Right cardiac atrium (tissue), 5 donors: ENCODE measurements around the gene USP1. TPM values are rescaled to one million over a fixed set of nuclear protein-coding genes. Genes with fewer than 3 reads are reported as not detected.
A peak's percentile ranks its signal among the peaks of the same experiment; 100 is the strongest.

Experiments used
- ATAC-seq, 2 donors: fragments of 200-7000 bp; cut with Tn5 transposase; one replicate each; pipeline versions ENCODE4 v1.8.0 to v1.9.1; 2020; ENCODE audit warnings: moderate library complexity in 2 of 2, mild to moderate bottlenecking in 1 of 2
- DNase-seq, 3 donors: peaks; one replicate each; pipeline ENCODE4 v3.0.0-alpha.2; 2020
- H3K27ac ChIP-seq: one replicate; pipeline ENCODE4 v1.5.1; 2013; ENCODE audit warnings: mild to moderate bottlenecking, low read length, control low read depth, moderate library complexity
- H3K27me3 ChIP-seq: one replicate; pipeline ENCODE4 v1.6.1; 2013; ENCODE audit not compliant: control insufficient read depth, insufficient read depth
- H3K4me1 ChIP-seq: one replicate; pipeline ENCODE4 v1.6.1; 2013; ENCODE audit warnings: low read length; ENCODE audit not compliant: control insufficient read depth, insufficient read depth
- H3K4me3 ChIP-seq: one replicate; pipeline ENCODE4 v1.5.1; 2013; ENCODE audit warnings: low read length, control low read depth
- H3K9me3 ChIP-seq: one replicate; pipeline ENCODE4 v1.6.1; 2013; ENCODE audit warnings: low read length; ENCODE audit not compliant: control insufficient read depth
- WGBS: extraction: QIAGEN DNeasy Blood & Tissue Kit; methylation state at CpG from one replicate; pipeline ENCODE4 v1.1.7; 2013; 5-methylcytosine and 5-hydroxymethylcytosine counted together
- intact Hi-C, 4 donors: fragments of 100-400 bp; cut with DNase I; formaldehyde crosslinking; loops; one replicate each; pipeline versions ENCODE4 v1.11.0 to v1.14.0; 2022 to 2023
- long read RNA-seq, 4 donors: library from polyadenylated mRNA; unstranded; transcript quantifications; one replicate each; pipeline ENCODE4 v2.0.0, GENCODE V29; 2020 to 2021
- polyA plus RNA-seq: library from polyadenylated mRNA; stranded (reverse); fragments of 200-250 nt; gene quantifications from one replicate; pipeline ENCODE4 v1.2.3, GENCODE V29; 2013
- total RNA-seq, 4 donors: library from RNA; stranded (reverse); fragmentation: NEBNext Ultra II Directional; extraction: Animal tissue kit (Norgen Biotek cat#: 25700); gene quantifications; one replicate each; pipeline ENCODE4 v1.2.1, GENCODE V29; 2021
- donor health status: healthy with polysubstance abuse.
- donor health status: DM: no; HTN: yes; CAD: no.
- donor health status: DM: no; HTN: no; CAD: no.
- donor health status: DM: no; HTN: yes; CAD: no; lungs with severe emphysema.
- donor health status: DM: yes; HTN: yes; CAD: no.

The USP1 gene
- 10 to 100 TPM; 16.7 to 17.8 (median 17.1) TPM for total RNA-seq
- polyA plus RNA-seq = 7.3 TPM
- long read RNA-seq, donor 1, transcript USP1-201 (9 exons, 3,996 nt) = major isoform, 13 of 32 reads
- long read RNA-seq, donor 1, transcript USP1-202 (9 exons, 3,507 nt) = minor isoform, 7 of 32 reads
- long read RNA-seq, donor 1, partial matches to known transcripts = 11 of 32 reads
- long read RNA-seq, donor 1, other reads (novel, unspliced or antisense) = 1 of 32 reads
- long read RNA-seq, donor 2, transcript USP1-202 (9 exons, 3,507 nt) = minor isoform, 5 of 12 reads
- long read RNA-seq, donor 2, transcript USP1-201 (9 exons, 3,996 nt) = major isoform, 6 of 12 reads
- long read RNA-seq, donor 2, partial matches to known transcripts = 1 of 12 reads
- long read RNA-seq, donor 2, other reads (novel, unspliced or antisense) = 0 of 12 reads
- long read RNA-seq, donor 3, transcript USP1-201 (9 exons, 3,996 nt) = major isoform, 10 of 27 reads
- long read RNA-seq, donor 3, partial matches to known transcripts = 11 of 27 reads
- long read RNA-seq, donor 3, other reads (novel, unspliced or antisense) = 6 of 27 reads
- long read RNA-seq, donor 4, transcript USP1-201 (9 exons, 3,996 nt) = major isoform, 11 of 17 reads
- long read RNA-seq, donor 4, partial matches to known transcripts = 1 of 17 reads
- long read RNA-seq, donor 4, other reads (novel, unspliced or antisense) = 2 of 17 reads

DNA sequence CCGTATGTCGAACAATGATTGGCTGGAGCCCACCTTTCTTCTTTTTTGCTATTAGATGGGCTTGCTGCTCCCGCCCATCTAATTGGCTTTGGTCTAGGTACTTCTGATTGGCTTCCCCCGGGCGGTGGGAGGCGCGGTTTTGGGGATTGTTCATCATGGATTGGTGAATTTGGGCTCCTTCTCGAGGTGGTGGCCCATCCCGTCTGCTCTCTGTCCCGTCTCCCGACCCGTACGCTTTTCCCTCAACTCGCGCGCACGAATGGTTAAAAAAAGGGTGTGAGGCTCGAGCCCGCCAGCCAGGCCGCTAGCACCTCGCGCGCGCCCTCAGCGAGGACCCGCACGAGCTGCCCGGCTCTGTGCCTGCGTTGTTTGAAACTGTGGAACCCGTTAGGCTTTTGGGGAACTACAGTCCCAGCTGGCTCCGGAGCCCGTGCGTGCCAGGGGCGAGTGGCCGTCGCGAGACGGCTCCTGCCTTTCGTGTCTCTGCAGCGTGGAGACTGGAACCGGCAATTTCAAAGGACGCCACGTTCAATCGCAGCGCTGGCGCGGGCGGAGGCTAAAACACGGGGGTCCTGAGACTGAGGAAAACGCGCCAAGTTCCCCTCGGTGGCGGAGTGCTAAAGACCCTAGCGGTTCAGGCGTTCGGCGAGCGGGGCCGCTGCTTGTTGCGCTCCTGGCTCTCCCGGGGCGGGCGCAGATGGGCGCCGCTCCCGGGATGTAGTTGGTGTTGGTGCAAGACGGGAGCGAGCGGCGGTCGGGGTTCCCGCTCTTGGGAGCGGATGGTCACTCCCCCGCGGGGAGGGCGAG lies at the start of gene USP1:
Gene USP1, plus strand, starts transcription at position 584 of the 807 bp plus-strand sequence. CDS start 2,819 bp downstream, outside the sequence.
- peak within 1 kb of the TSS; percentile 99 for H3K27ac ChIP-seq
- DNase-seq (peak; percentile 98 to 99 (median 98)), ATAC-seq (peak; percentile 96 to 97)
- H3K4me1 ChIP-seq = peaks cover 3% of the 10 kb centered on the region
- under 1% methylated on average over 76 of the region's 76 CpGs for WGBS
- intact Hi-C loops = no loop called here
- no peaks in the 10 kb centered on the region for H3K27me3 ChIP-seq
- H3K4me3 ChIP-seq = peak within 1 kb of the TSS; percentile 72
- no peaks in the 10 kb centered on the region for H3K9me3 ChIP-seq

DNA sequence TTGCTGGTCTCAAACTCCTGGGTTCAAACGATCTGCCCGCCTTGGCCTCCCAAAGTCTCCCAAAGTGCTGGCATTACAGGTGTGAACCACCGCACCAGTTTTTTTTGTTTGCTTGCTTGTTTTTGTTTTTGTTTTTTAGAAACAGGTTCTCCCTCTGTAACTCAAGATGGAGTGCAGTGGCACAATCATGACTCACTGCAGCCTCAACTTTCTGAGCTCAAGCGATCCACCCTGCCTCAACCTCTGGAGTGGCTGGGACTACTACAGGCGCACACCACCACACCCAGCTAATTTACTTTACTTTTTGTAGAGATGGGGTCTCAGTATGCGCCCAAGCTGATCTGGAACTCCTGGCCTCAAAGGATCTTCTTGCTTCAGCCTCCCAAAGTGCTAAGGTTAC lies 47.3 kb upstream of the USP1 start:
- Histone ChIP-seq H3K4me1 (no peaks in the 10 kb centered on the region), H3K9me3 (no peaks in the 10 kb centered on the region), H3K27ac (no peak overlapping the region), H3K4me3 (no peak overlapping the region), H3K27me3 (no peaks in the 10 kb centered on the region)
- intact Hi-C loops = no loop called here
- DNase-seq = no peak
- ATAC-seq = no peak
- WGBS = 96% methylated on average over 6 of the region's 6 CpGs

GRCh38 chr1:62390071-62390470 lies 46.8 kb upstream of the USP1 start:
- DNase-seq (no peak), ATAC-seq (no peak)
- Histone ChIP-seq H3K4me3 (no peak overlapping the region), H3K27ac (no peak overlapping the region), H3K27me3 (no peaks in the 10 kb centered on the region), H3K4me1 (no peaks in the 10 kb centered on the region), H3K9me3 (no peaks in the 10 kb centered on the region)
- intact Hi-C loops = no loop called here
- 84% methylated on average over 7 of the region's 7 CpGs for WGBS

DNA sequence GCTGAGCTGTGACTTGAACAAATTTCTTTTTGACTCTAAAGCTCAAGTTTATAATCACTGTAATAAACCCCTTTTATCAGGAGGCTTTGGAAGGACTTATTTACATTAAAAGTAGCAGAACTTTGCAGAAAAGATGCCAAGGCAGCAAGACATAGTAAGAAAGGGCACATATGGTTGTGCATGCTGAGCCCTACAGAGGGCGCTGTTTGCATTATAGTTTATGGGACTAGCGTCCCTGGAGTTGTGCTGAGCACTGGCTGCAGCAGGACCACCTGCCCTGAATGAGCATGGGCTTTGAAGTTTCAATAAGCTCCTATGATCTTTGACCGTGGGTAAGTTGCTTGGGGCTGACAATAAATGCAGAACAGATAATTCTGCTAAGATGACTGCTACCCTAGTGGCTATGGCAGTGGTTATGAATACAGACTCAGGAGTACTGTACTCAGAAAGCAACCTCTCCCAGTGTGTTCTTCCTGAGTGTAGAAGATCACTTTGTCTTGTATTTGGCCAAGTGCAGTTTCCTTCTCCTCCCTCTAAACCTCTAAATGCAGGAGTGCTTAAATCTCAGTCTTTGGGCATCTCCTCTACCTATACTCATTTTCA lies 45.4 kb upstream of the USP1 start:
- WGBS = 33% methylated on average over 3 of the region's 3 CpGs
- no peak for ATAC-seq
- Histone ChIP-seq H3K27ac (no peak overlapping the region), H3K4me1 (no peaks in the 10 kb centered on the region), H3K9me3 (no peaks in the 10 kb centered on the region), H3K4me3 (no peak overlapping the region), H3K27me3 (no peaks in the 10 kb centered on the region)
- intact Hi-C loops = no loop called here
- DNase-seq = no peak

- 92% methylated on average over 3 of the region's 3 CpGs for WGBS
- Histone ChIP-seq H3K27ac (no peak overlapping the region), H3K9me3 (no peaks in the 10 kb centered on the region), H3K4me1 (no peaks in the 10 kb centered on the region), H3K27me3 (no peaks in the 10 kb centered on the region), H3K4me3 (no peak overlapping the region)
- no peak for ATAC-seq
- intact Hi-C loops = no loop called here
- DNase-seq = no peak
Observed at GRCh38 chr1:62392951-62393350, 43.9 kb upstream of the USP1 start.

DNA sequence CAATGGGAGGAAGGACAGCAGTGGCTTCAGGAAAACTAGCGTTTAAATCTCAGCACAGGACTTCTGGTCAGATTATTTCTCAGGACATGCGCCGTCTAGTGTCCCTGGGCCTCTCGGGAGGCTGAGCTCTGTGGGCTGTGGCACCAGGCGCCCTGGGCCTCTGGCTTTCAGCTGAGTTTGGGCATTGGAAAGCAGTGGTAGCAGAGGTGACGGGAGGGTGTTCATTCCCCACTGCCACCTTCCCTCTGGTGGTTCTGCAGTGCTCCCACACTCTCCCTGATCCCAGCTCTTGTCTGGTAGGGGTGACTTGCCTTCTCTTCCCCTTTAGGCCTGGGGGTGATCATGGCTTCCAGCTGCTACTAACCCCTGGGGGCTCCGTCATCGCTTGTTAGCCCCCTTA lies 42.2 kb upstream of the USP1 start:
- 76% methylated on average over 8 of the region's 8 CpGs for WGBS
- no peak for DNase-seq
- no peaks in the 10 kb centered on the region for H3K27me3 ChIP-seq
- H3K4me3 ChIP-seq = no peak overlapping the region
- no peak overlapping the region for H3K27ac ChIP-seq
- intact Hi-C loops = no loop called here
- ATAC-seq = no peak
- H3K4me1 ChIP-seq = no peaks in the 10 kb centered on the region
- no peaks in the 10 kb centered on the region for H3K9me3 ChIP-seq

DNA sequence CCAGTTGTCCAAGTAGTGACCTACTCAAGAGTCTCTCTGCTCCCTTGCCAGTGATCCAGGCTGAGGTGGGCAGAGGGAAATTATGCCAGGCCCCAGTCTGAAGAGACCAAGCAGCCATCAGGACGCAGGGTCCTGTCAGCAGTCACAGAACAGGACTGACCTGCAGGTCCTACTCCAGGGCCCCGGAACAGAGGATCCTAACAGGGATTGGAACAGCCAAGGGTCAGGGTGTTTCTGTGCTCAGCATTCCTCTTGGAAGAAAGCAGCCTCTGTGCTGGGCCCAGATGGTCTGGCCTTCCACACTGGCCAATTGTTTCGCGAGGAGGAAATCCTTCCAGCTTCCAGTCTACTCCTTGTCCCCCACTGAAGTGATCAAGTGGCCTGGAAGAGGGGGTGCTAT lies 41.6 kb upstream of the USP1 start:
- intact Hi-C loops = no loop called here
- 83% methylated on average over 4 of the region's 4 CpGs for WGBS
- Histone ChIP-seq H3K27ac (no peak overlapping the region), H3K9me3 (no peaks in the 10 kb centered on the region), H3K4me3 (no peak overlapping the region), H3K27me3 (no peaks in the 10 kb centered on the region), H3K4me1 (no peaks in the 10 kb centered on the region)
- DNase-seq (no peak), ATAC-seq (no peak)

- DNase-seq (no peak), ATAC-seq (no peak)
- intact Hi-C loops = no loop called here
- Histone ChIP-seq H3K4me1 (no peaks in the 10 kb centered on the region), H3K27ac (no peak overlapping the region), H3K4me3 (no peak overlapping the region), H3K9me3 (no peaks in the 10 kb centered on the region), H3K27me3 (no peaks in the 10 kb centered on the region)
- WGBS = 60% methylated on average over 6 of the region's 6 CpGs
Observed at GRCh38 chr1:62396871-62397270, 40.0 kb upstream of the USP1 start.

GRCh38 chr1:62397301-62397700 lies 39.5 kb upstream of the USP1 start:
- no peak for ATAC-seq
- H3K27ac ChIP-seq = no peak overlapping the region
- 91% methylated on average over 3 of the region's 3 CpGs for WGBS
- H3K4me3 ChIP-seq = no peak overlapping the region
- H3K4me1 ChIP-seq = no peaks in the 10 kb centered on the region
- H3K27me3 ChIP-seq = no peaks in the 10 kb centered on the region
- DNase-seq = no peak
- intact Hi-C loops = no loop called here
- H3K9me3 ChIP-seq = no peaks in the 10 kb centered on the region

- 83% methylated on average over 8 of the region's 8 CpGs for WGBS
- H3K4me3 ChIP-seq = no peak overlapping the region
- no peaks in the 10 kb centered on the region for H3K9me3 ChIP-seq
- no peak for DNase-seq
- intact Hi-C loops = no loop called here
- no peak for ATAC-seq
- H3K27ac ChIP-seq = no peak overlapping the region
- no peaks in the 10 kb centered on the region for H3K4me1 ChIP-seq
- no peaks in the 10 kb centered on the region for H3K27me3 ChIP-seq
Observed at GRCh38 chr1:62398377-62398776, 38.5 kb upstream of the USP1 start.
